Measurements from ENCODE around the gene MAP7D2. TPM values are rescaled to one million over a fixed set of nuclear protein-coding genes. Genes with fewer than 3 reads are reported as not detected.

The MAP7D2 gene
- total and polyA plus RNA-seq, 2 of the 4 experiments (the other 2 are of a cell fraction), result 0.18 to 0.19 TPM

- no peak for ATAC-seq (ENCODE audit: low read depth)
- no peak overlapping the region for H3K4me3 ChIP-seq (ENCODE audit: insufficient read depth, low read depth, low read length)
- in situ Hi-C loops (cut with MboI; ENCODE audit: low sequenced_read_pairs), result no loop called here
- no peak overlapping the region for H3K23ac ChIP-seq (ENCODE audit: low read depth, low read length)
- H2AFZ ChIP-seq (replicated peaks; ENCODE audit: low read length, poor library complexity), result no peak overlapping the region
- H3K27me3 ChIP-seq (ENCODE audit: control insufficient read depth, insufficient read depth, low read length), result peaks cover 11% of the 10 kb centered on the region
- no peak overlapping the region for H2BK15ac ChIP-seq (ENCODE audit: low read depth, low read length)
- no peak overlapping the region for H3K4me2 ChIP-seq (ENCODE audit: low read depth, low read length)
- H4K8ac ChIP-seq (ENCODE audit: low read depth in 2 of 2, low read length in 2 of 2), result no peak overlapping the region
- H2BK20ac ChIP-seq (ENCODE audit: low read depth, low read length), result no peak overlapping the region
- no peak overlapping the region for H3K27ac ChIP-seq (ENCODE audit: insufficient read depth, low read length)
- no peaks in the 10 kb centered on the region for H3K36me3 ChIP-seq (ENCODE audit: control insufficient read depth, insufficient read depth, low read length)
- no peak overlapping the region for H2AK9ac ChIP-seq (replicated peaks; ENCODE audit: low read depth, low read length, poor library complexity)
- H3K9me1 ChIP-seq (ENCODE audit: insufficient read depth, low read length), result no peaks in the 10 kb centered on the region
- H3K9me3 ChIP-seq (ENCODE audit: control insufficient read depth, insufficient read depth, low read length), result no peaks in the 10 kb centered on the region; the same call in 1 of the 2 replicates
- no peak overlapping the region for H3K14ac ChIP-seq (replicated peaks; ENCODE audit: low read depth, low read length)
- dilution Hi-C loops (cut with HindIII; ENCODE audit: low sequenced_read_pairs, unreplicated experiment), result no loop called here
- no peak for TF ChIP-seq SMC3 (IDR thresholded peaks at IDR 0.05; ENCODE audit: low read depth, low read length)
- TF ChIP-seq CHD1 (IDR thresholded peaks at IDR 0.05; ENCODE audit: low read depth, low read length), result no peak
- no peak for TF ChIP-seq NFE2L2 (IDR thresholded peaks at IDR 0.05; ENCODE audit: low read depth, low read length)
- TF ChIP-seq CEBPB (IDR thresholded peaks at IDR 0.05; ENCODE audit: low read depth, low read length), result no peak
- TF ChIP-seq MXI1 (IDR thresholded peaks at IDR 0.05; ENCODE audit: borderline replicate concordance, low read depth, low read length), result no peak
- TF ChIP-seq RCOR1 (IDR thresholded peaks at IDR 0.05; ENCODE audit: insufficient replicate concordance, low read length), result no peak
- no peak for TF ChIP-seq RAD21 (IDR thresholded peaks at IDR 0.05; ENCODE audit: low read length)
- TF ChIP-seq BHLHE40 (IDR thresholded peaks at IDR 0.05; ENCODE audit: low read depth, low read length), result no peak
- TF ChIP-seq MAFK (IDR thresholded peaks at IDR 0.05; ENCODE audit: low read depth, low read length), result no peak
- no peak for TF ChIP-seq FOS (IDR thresholded peaks at IDR 0.05; ENCODE audit: low read depth, low read length)
- TF ChIP-seq POLR2A (IDR thresholded peaks at IDR 0.05; ENCODE audit: low read depth, low read length), result no peak
- TF ChIP-seq ELK1 (IDR thresholded peaks at IDR 0.05; ENCODE audit: borderline replicate concordance, low read depth, low read length), result no peak
- TF ChIP-seq, protein P1, sequence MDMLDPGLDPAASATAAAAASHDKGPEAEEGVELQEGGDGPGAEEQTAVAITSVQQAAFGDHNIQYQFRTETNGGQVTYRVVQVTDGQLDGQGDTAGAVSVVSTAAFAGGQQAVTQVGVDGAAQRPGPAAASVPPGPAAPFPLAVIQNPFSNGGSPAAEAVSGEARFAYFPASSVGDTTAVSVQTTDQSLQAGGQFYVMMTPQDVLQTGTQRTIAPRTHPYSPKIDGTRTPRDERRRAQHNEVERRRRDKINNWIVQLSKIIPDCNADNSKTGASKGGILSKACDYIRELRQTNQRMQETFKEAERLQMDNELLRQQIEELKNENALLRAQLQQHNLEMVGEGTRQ (IDR thresholded peaks at IDR 0.05; ENCODE audit: low read depth, low read length), result no peak
- TF ChIP-seq MAZ (IDR thresholded peaks at IDR 0.05; ENCODE audit: borderline replicate concordance, low read depth, low read length), result no peak
- TF ChIP-seq, protein P2, sequence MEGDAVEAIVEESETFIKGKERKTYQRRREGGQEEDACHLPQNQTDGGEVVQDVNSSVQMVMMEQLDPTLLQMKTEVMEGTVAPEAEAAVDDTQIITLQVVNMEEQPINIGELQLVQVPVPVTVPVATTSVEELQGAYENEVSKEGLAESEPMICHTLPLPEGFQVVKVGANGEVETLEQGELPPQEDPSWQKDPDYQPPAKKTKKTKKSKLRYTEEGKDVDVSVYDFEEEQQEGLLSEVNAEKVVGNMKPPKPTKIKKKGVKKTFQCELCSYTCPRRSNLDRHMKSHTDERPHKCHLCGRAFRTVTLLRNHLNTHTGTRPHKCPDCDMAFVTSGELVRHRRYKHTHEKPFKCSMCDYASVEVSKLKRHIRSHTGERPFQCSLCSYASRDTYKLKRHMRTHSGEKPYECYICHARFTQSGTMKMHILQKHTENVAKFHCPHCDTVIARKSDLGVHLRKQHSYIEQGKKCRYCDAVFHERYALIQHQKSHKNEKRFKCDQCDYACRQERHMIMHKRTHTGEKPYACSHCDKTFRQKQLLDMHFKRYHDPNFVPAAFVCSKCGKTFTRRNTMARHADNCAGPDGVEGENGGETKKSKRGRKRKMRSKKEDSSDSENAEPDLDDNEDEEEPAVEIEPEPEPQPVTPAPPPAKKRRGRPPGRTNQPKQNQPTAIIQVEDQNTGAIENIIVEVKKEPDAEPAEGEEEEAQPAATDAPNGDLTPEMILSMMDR (conservative IDR thresholded peaks at IDR 0.05; ENCODE audit: low read depth, low read length), result no peak
- no peak for TF ChIP-seq RFX5 (IDR thresholded peaks at IDR 0.05; ENCODE audit: low read depth, low read length)
- BruUV-seq (replicated peaks), result no TSS peak
- no peaks in the 10 kb centered on the region for H3K4me1 ChIP-seq (ENCODE audit: control insufficient read depth, insufficient read depth, low read length)
- H3K56ac ChIP-seq (ENCODE audit: extremely low read depth, insufficient read depth, low read length), result no peak overlapping the region
- WGBS, 2 experiments (ENCODE audit: extremely low coverage in 2 of 2, insufficient read length in 1 of 2), result no CpG with 5 or more reads among the region's 8 CpGs
- DNase-seq, result no peak
- no peak overlapping the region for H2BK5ac ChIP-seq (ENCODE audit: low read depth, low read length, poor library complexity, severe bottlenecking)
- POLR2A ChIA-PET (ENCODE audit: unreplicated experiment), result no interaction called here
- intact Hi-C loops (cut with micrococcal nuclease), result no loop called here
- H3K79me1 ChIP-seq (ENCODE audit: low read depth in 1 of 2, low read length in 2 of 2), result no peaks in the 10 kb centered on the region
- H4K91ac ChIP-seq (ENCODE audit: insufficient read depth, low read depth, low read length), result no peak overlapping the region
- H2BK120ac ChIP-seq (ENCODE audit: low read depth, low read length), result no peak overlapping the region
- no peak overlapping the region for H3K9ac ChIP-seq (ENCODE audit: low read depth, low read length)
- no peak overlapping the region for H4K5ac ChIP-seq (ENCODE audit: low read depth, low read length)
- H3K4ac ChIP-seq (ENCODE audit: low read depth, low read length), result no peak overlapping the region
- no peaks in the 10 kb centered on the region for H4K20me1 ChIP-seq (ENCODE audit: insufficient read depth, low read length)
- CTCF ChIA-PET, result no interaction called here
- H3K18ac ChIP-seq (ENCODE audit: low read depth, low read length), result no peak overlapping the region
- H2AK5ac ChIP-seq (ENCODE audit: low read depth, low read length), result no peak overlapping the region
These were observed 88.1 kb downstream of the MAP7D2 start for GRCh38 chrX:20028588-20028987.

Measured in IMR-90 (cell line).